ENCODE measurements around the gene KNL1.
"Not testable (repeated sequence)": the region's sequence is repeated elsewhere in the genome, so short reads cannot be mapped to it uniquely, and the experiment has no call there.

DNA sequence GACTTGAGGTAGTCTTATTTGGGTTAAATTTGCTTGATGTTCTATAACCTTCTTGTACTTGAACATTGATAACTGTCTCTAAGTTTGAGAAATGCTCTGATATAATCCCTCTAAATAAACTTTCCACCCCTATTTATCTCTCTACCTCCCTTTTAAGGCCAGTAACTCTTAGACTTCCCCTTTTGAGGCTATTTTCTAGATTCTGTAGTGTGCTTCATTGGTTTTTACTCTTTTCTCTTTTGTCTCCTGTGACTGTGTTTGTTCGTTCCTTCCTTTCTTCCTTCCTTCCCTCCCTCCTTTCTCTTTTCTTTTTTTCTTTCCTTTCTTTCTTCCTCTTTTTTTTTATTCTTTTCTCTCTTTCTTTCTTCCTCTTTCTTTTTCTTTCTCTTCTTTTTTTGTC lies 86.9 kb downstream of the KNL1 start:
- TF ChIP-seq ZFP30 (CRISPR knock-in tag; IDR thresholded peaks at IDR 0.05); TOX (CRISPR knock-in tag; IDR thresholded peaks at IDR 0.05; ENCODE audit: borderline replicate concordance); PPARA (CRISPR knock-in tag; IDR thresholded peaks at IDR 0.05; ENCODE audit: borderline replicate concordance); ZNF70 (CRISPR knock-in tag; IDR thresholded peaks at IDR 0.05); PATZ1 (CRISPR knock-in tag; IDR thresholded peaks at IDR 0.05; ENCODE audit: borderline replicate concordance); BACH2 (CRISPR knock-in tag; IDR thresholded peaks at IDR 0.05; ENCODE audit: borderline replicate concordance); ZNF8 (CRISPR knock-in tag; IDR thresholded peaks at IDR 0.05); ARNTL (CRISPR knock-in tag; IDR thresholded peaks at IDR 0.05; ENCODE audit: borderline replicate concordance, low read depth); ZC3H10 (CRISPR knock-in tag; IDR thresholded peaks at IDR 0.05); TCF4 (CRISPR knock-in tag; IDR thresholded peaks at IDR 0.05; ENCODE audit: borderline replicate concordance); RARB (CRISPR knock-in tag; IDR thresholded peaks at IDR 0.05); ESRRG (CRISPR knock-in tag; IDR thresholded peaks at IDR 0.05); ZFP3 (CRISPR knock-in tag; IDR thresholded peaks at IDR 0.05): not testable (repeated sequence)
- TF ChIP-seq, protein P1, sequence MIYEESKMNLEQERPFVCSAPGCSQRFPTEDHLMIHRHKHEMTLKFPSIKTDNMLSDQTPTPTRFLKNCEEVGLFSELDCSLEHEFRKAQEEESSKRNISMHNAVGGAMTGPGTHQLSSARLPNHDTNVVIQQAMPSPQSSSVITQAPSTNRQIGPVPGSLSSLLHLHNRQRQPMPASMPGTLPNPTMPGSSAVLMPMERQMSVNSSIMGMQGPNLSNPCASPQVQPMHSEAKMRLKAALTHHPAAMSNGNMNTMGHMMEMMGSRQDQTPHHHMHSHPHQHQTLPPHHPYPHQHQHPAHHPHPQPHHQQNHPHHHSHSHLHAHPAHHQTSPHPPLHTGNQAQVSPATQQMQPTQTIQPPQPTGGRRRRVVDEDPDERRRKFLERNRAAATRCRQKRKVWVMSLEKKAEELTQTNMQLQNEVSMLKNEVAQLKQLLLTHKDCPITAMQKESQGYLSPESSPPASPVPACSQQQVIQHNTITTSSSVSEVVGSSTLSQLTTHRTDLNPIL (CRISPR knock-in tag; IDR thresholded peaks at IDR 0.05; ENCODE audit: low read depth): not testable (repeated sequence)

Measured in SK-N-SH treated with all-trans-retinoic acid at 6 μM for 48 hours (cell line).